Measurements from ENCODE around the gene PRPH2. TPM values are rescaled to one million over a fixed set of nuclear protein-coding genes. Genes with fewer than 3 reads are reported as not detected.

Gene PRPH2
- total RNA-seq, 1 experiment from 2014 or later = not detected

- no peaks in the 10 kb centered on the region for H3K36me3 ChIP-seq (ENCODE audit: low read depth)
- POLR2A ChIA-PET (ENCODE audit: unreplicated experiment) = no interaction called here
- intact Hi-C loops (cut with micrococcal nuclease; ENCODE audit: unreplicated experiment) = no loop called here
- no peaks in the 10 kb centered on the region for H3K79me2 ChIP-seq (ENCODE audit: low read depth)
- no peaks in the 10 kb centered on the region for H3K9me3 ChIP-seq (ENCODE audit: insufficient read depth, low read depth)
- no peaks in the 10 kb centered on the region for H3K4me1 ChIP-seq (replicated peaks; ENCODE audit: insufficient read depth)
- no peak overlapping the region for H3K4me3 ChIP-seq
- TF ChIP-seq EZH2 (IDR thresholded peaks at IDR 0.05; ENCODE audit: low read depth) (no peak), CTCF (conservative IDR thresholded peaks at IDR 0.05) (no peak)
- H3F3A ChIP-seq (ENCODE audit: insufficient read depth, low read depth) = peaks cover 8% of the 10 kb centered on the region; the same call in 1 of the 2 replicates
- BruUV-seq (replicated peaks) = no TSS peak
- no peaks in the 10 kb centered on the region for H4K20me1 ChIP-seq (ENCODE audit: insufficient read depth)
- no peak for DNase-seq
- no peak overlapping the region for H2AFZ ChIP-seq
- H3K9me2 ChIP-seq (ENCODE audit: insufficient read depth) = no peaks in the 10 kb centered on the region
- H3K4me2 ChIP-seq = no peak overlapping the region
- H3K27ac ChIP-seq = no peak overlapping the region
- CTCF ChIA-PET = no interaction called here
- no peaks in the 10 kb centered on the region for H3K27me3 ChIP-seq (ENCODE audit: insufficient read depth, low read depth)
Observed at GRCh38 chr6:42758756-42759430, 36.5 kb upstream of the PRPH2 start.

- no peaks in the 10 kb centered on the region for H3K27me3 ChIP-seq (ENCODE audit: insufficient read depth, low read depth)
- no peaks in the 10 kb centered on the region for H3K9me3 ChIP-seq (ENCODE audit: insufficient read depth, low read depth)
- H3F3A ChIP-seq (ENCODE audit: insufficient read depth, low read depth) = peaks cover 4% of the 10 kb centered on the region; the same call in 1 of the 2 replicates
- TF ChIP-seq CTCF (conservative IDR thresholded peaks at IDR 0.05) = no peak
- TF ChIP-seq EZH2 (IDR thresholded peaks at IDR 0.05; ENCODE audit: low read depth) = no peak
- no peak overlapping the region for H2AFZ ChIP-seq
- intact Hi-C loops (cut with micrococcal nuclease; ENCODE audit: unreplicated experiment) = no loop called here
- no TSS peak for BruUV-seq (replicated peaks)
- no peak overlapping the region for H3K4me2 ChIP-seq
- POLR2A ChIA-PET (ENCODE audit: unreplicated experiment) = no interaction called here
- H3K4me3 ChIP-seq = no peak overlapping the region
- H3K36me3 ChIP-seq (ENCODE audit: low read depth) = no peaks in the 10 kb centered on the region
- no peaks in the 10 kb centered on the region for H3K4me1 ChIP-seq (replicated peaks; ENCODE audit: insufficient read depth)
- DNase-seq = no peak
- no peak overlapping the region for H3K27ac ChIP-seq
- H4K20me1 ChIP-seq (ENCODE audit: insufficient read depth) = no peaks in the 10 kb centered on the region
- CTCF ChIA-PET = no interaction called here
- H3K9me2 ChIP-seq (ENCODE audit: insufficient read depth) = no peaks in the 10 kb centered on the region
- H3K79me2 ChIP-seq (ENCODE audit: low read depth) = no peaks in the 10 kb centered on the region
Observed at GRCh38 chr6:42756722-42757121, 34.3 kb upstream of the PRPH2 start.

GRCh38 chr6:42754759-42755158, 32.4 kb upstream of the PRPH2 start:
- intact Hi-C loops (cut with micrococcal nuclease; ENCODE audit: unreplicated experiment) = no loop called here

More at GRCh38 chr6:42754759-42755158, 32.4 kb upstream of the PRPH2 start:
- POLR2A ChIA-PET (ENCODE audit: unreplicated experiment) = no interaction called here
- Histone ChIP-seq H3K36me3 (ENCODE audit: low read depth) (no peaks in the 10 kb centered on the region), H3K9me2 (ENCODE audit: insufficient read depth) (no peaks in the 10 kb centered on the region), H3K4me1 (replicated peaks; ENCODE audit: insufficient read depth) (no peaks in the 10 kb centered on the region), H2AFZ (no peak overlapping the region), H3K27ac (no peak overlapping the region), H3K79me2 (ENCODE audit: low read depth) (no peaks in the 10 kb centered on the region), H4K20me1 (ENCODE audit: insufficient read depth) (no peaks in the 10 kb centered on the region), H3K4me3 (no peak overlapping the region), H3F3A (ENCODE audit: insufficient read depth, low read depth) (peaks cover 4% of the 10 kb centered on the region; the same call in 1 of the 2 replicates), H3K9me3 (ENCODE audit: insufficient read depth, low read depth) (no peaks in the 10 kb centered on the region), H3K4me2 (no peak overlapping the region), H3K27me3 (ENCODE audit: insufficient read depth, low read depth) (no peaks in the 10 kb centered on the region)
- CTCF ChIA-PET = no interaction called here
- BruUV-seq (replicated peaks) = no TSS peak
- TF ChIP-seq EZH2 (IDR thresholded peaks at IDR 0.05; ENCODE audit: low read depth) (no peak), CTCF (conservative IDR thresholded peaks at IDR 0.05) (no peak)
- DNase-seq = no peak

Measured in PC-9 (cell line).